RWPE2 (cell line): Measurements from ENCODE around the gene TTC16.
A peak's percentile ranks its signal among the peaks of the same experiment; 100 is the strongest.

ENCODE experiments used
- ATAC-seq: fragments of 200-7000 bp; cut with Tn5 transposase; 3 replicates; pipeline ENCODE4 v1.9.1; 2021; ENCODE audit warnings: low read depth
- DNase-seq: peaks from one replicate; pipeline ENCODE4 v3.0.0-alpha.2; 2020; ENCODE audit warnings: low spot score
- H3K27ac ChIP-seq: fragments of 450-650 bp; 2 replicates; pipeline ENCODE4 v1.5.1; 2017; ENCODE audit warnings: mild to moderate bottlenecking; ENCODE audit not compliant: poor library complexity, severe bottlenecking
- H3K27me3 ChIP-seq: fragments of 250-450 bp; sonication (Bioruptor Pico); 2 replicates; pipeline ENCODE4 v1.5.1; 2021; ENCODE audit warnings: mild to moderate bottlenecking, moderate library complexity; ENCODE audit not compliant: insufficient read depth, poor library complexity, severe bottlenecking
- H3K36me3 ChIP-seq: fragments of 250-450 bp; sonication (Bioruptor Pico); 2 replicates; pipeline ENCODE4 v1.5.1; 2020; ENCODE audit warnings: low read depth, mild to moderate bottlenecking, moderate library complexity
- H3K4me1 ChIP-seq: fragments of 250-450 bp; sonication (Bioruptor Pico); 2 replicates; pipeline ENCODE4 v1.5.1; 2021; ENCODE audit warnings: mild to moderate bottlenecking, moderate library complexity; ENCODE audit not compliant: insufficient read depth, poor library complexity, severe bottlenecking
- H3K4me3 ChIP-seq: fragments of 250-450 bp; sonication (Bioruptor Pico); 2 replicates; pipeline ENCODE4 v1.5.1; 2021; ENCODE audit warnings: mild to moderate bottlenecking, moderate library complexity; ENCODE audit not compliant: severe bottlenecking
- H3K9me3 ChIP-seq: fragments of 250-450 bp; sonication (Bioruptor Pico); 2 replicates; pipeline ENCODE4 v1.5.1; 2021; ENCODE audit warnings: mild to moderate bottlenecking, moderate library complexity; ENCODE audit not compliant: severe bottlenecking
- CTCF ChIP-seq: fragments of 450-650 bp; IDR thresholded peaks from one replicate; pipeline ENCODE4 v1.5.1; 2017; ENCODE audit warnings: mild to moderate bottlenecking, moderate library complexity; ENCODE audit not compliant: poor library complexity, severe bottlenecking

Gene TTC16

GRCh38 chr9:127768698-127769097, 52.8 kb downstream of the TTC16 start:
- DNase-seq (no peak), ATAC-seq (no peak)
- Histone ChIP-seq H3K4me3 (no peak overlapping the region), H3K27ac (no peak overlapping the region), H3K27me3 (no peaks in the 10 kb centered on the region), H3K36me3 (no peaks in the 10 kb centered on the region), H3K9me3 (no peaks in the 10 kb centered on the region), H3K4me1 (peaks cover 5% of the 10 kb centered on the region)
- no peak for TF ChIP-seq CTCF

- no peak overlapping the region for H3K4me3 ChIP-seq
- TF ChIP-seq CTCF = no peak
- H3K27ac ChIP-seq = no peak overlapping the region
- no peaks in the 10 kb centered on the region for H3K36me3 ChIP-seq
- H3K4me1 ChIP-seq = peaks cover 5% of the 10 kb centered on the region
- no peaks in the 10 kb centered on the region for H3K27me3 ChIP-seq
- ATAC-seq (no peak), DNase-seq (no peak)
- no peaks in the 10 kb centered on the region for H3K9me3 ChIP-seq
Measured at GRCh38 chr9:127769101-127769500, 53.2 kb downstream of the TTC16 start.

GRCh38 chr9:127769929-127770582, 54.2 kb downstream of the TTC16 start:
- no peak overlapping the region for H3K27ac ChIP-seq
- DNase-seq = no peak
- H3K4me1 ChIP-seq = peaks cover 5% of the 10 kb centered on the region
- H3K4me3 ChIP-seq = no peak overlapping the region
- H3K27me3 ChIP-seq = no peaks in the 10 kb centered on the region
- no peak for TF ChIP-seq CTCF
- ATAC-seq = no peak
- no peaks in the 10 kb centered on the region for H3K36me3 ChIP-seq
- no peaks in the 10 kb centered on the region for H3K9me3 ChIP-seq

DNA sequence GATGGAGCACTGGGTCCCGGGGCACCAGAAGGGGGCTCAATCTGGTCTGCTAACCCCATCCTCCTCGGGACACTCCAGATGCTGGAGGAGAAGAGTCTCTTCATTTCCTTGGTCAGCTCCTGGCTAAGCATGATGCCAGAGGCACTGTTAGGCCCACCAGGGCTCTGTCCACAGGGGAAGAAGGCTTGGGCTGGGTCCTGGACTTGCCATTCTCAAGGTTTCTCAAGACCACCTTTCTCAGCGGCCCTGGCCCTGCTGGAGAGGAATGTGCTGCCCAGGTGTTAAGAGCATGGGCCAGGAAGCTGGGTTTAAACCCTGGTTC, 54.7 kb downstream of the TTC16 start:
- peak overlapping the region; percentile 35 for H3K4me3 ChIP-seq
- H3K27ac ChIP-seq = no peak overlapping the region
- H3K36me3 ChIP-seq = no peaks in the 10 kb centered on the region
- DNase-seq (no peak), ATAC-seq (no peak)
- H3K4me1 ChIP-seq = peaks cover 5% of the 10 kb centered on the region
- no peak for TF ChIP-seq CTCF
- no peaks in the 10 kb centered on the region for H3K9me3 ChIP-seq
- no peaks in the 10 kb centered on the region for H3K27me3 ChIP-seq

GRCh38 chr9:127770905-127771569, 55.2 kb downstream of the TTC16 start:
- DNase-seq = peak; percentile 98

More at GRCh38 chr9:127770905-127771569, 55.2 kb downstream of the TTC16 start:
- no peak for TF ChIP-seq CTCF
- peaks cover 5% of the 10 kb centered on the region for H3K4me1 ChIP-seq
- peak; percentile 96 for ATAC-seq
- no peaks in the 10 kb centered on the region for H3K9me3 ChIP-seq
- H3K36me3 ChIP-seq = no peaks in the 10 kb centered on the region
- H3K4me3 ChIP-seq = peak overlapping the region; percentile 35
- H3K27ac ChIP-seq = no peak overlapping the region
- H3K27me3 ChIP-seq = no peaks in the 10 kb centered on the region
